Lung (tissue), 12 donors: Measurements from ENCODE around the gene RDH14. TPM values are rescaled to one million over a fixed set of nuclear protein-coding genes. Genes with fewer than 3 reads are reported as not detected.

Experiments used
- ATAC-seq: fragments of 200-7000 bp; cut with Tn5 transposase; one replicate; pipeline ENCODE4 v1.9.1; 2020; ENCODE audit warnings: moderate number of reproducible peaks; ENCODE audit not compliant: insufficient read depth, low FRiP score
- DNase-seq, 3 donors: peaks; one replicate each; pipeline ENCODE4 v3.0.0-alpha.2; 2013 to 2017
- H3K27ac ChIP-seq, 2 donors: one replicate each; pipeline ENCODE4 v1.5.1; 2013; ENCODE audit warnings: mild to moderate bottlenecking in 2 of 2, moderate library complexity in 2 of 2, control low read depth in 1 of 2, inconsistent platforms in 1 of 2, low read depth in 1 of 2, low read length in 1 of 2
- H3K27me3 ChIP-seq, 3 donors: one replicate each; pipeline ENCODE4 v1.5.1; 2013; ENCODE audit warnings: low read length in 2 of 3; ENCODE audit not compliant: control insufficient read depth in 3 of 3, insufficient read depth in 3 of 3
- H3K36me3 ChIP-seq, 4 donors: one replicate each; pipeline ENCODE4 v1.5.1; 2013; ENCODE audit warnings: low read length in 4 of 4, mild to moderate bottlenecking in 1 of 4, moderate library complexity in 1 of 4; ENCODE audit not compliant: control insufficient read depth in 4 of 4, insufficient read depth in 4 of 4
- H3K4me1 ChIP-seq, 5 donors: one replicate each; pipeline ENCODE4 v1.5.1; 2013; ENCODE audit warnings: low read length in 5 of 5, mild to moderate bottlenecking in 2 of 5, moderate library complexity in 1 of 5; ENCODE audit not compliant: control insufficient read depth in 5 of 5, insufficient read depth in 5 of 5
- H3K4me3 ChIP-seq: one replicate; pipeline ENCODE4 v1.5.1; 2013; ENCODE audit warnings: mild to moderate bottlenecking, control low read depth, moderate library complexity
- H3K9ac ChIP-seq, 2 donors: one replicate each; pipeline ENCODE4 v1.5.1; 2013; ENCODE audit warnings: low read length in 2 of 2, control low read depth in 1 of 2; ENCODE audit not compliant: insufficient read depth in 1 of 2
- H3K9me3 ChIP-seq, 4 donors: one replicate each; pipeline ENCODE4 v1.5.1; 2013; ENCODE audit warnings: low read length in 3 of 4, mild to moderate bottlenecking in 1 of 4, moderate library complexity in 1 of 4; ENCODE audit not compliant: control insufficient read depth in 4 of 4, insufficient read depth in 3 of 4
- CTCF ChIP-seq: IDR thresholded peaks from 2 replicates; pipeline ENCODE4 v1.5.1; 2012; ENCODE audit warnings: mild to moderate bottlenecking; ENCODE audit errors: control extremely low read depth, extremely low read depth
- WGBS, 2 donors: extraction: QIAGEN DNeasy Blood & Tissue Kit; methylation state at CpG; one replicate each; pipeline ENCODE4 v1.1.7; 2013; 5-methylcytosine and 5-hydroxymethylcytosine counted together
- polyA plus RNA-seq, 2 donors: library from polyadenylated mRNA; stranded (reverse); fragments of 200-250 nt; gene quantifications; one replicate each; pipeline ENCODE4 v1.2.1, GENCODE V29; 2013
- total RNA-seq, 2 donors: library from RNA; depleted of rRNA in 1 of 2; stranded (reverse); fragments of >200 nt in 1 of 2; gene quantifications; one replicate each; pipeline ENCODE4 v1.2.1, GENCODE V29; 2014 to 2021
- donor health status: control.
- donor health status: control.
- donor health status: Bipolar disorder and iron deficiency.
- donor health status: healthy.
- donor health status: DM: yes; HTN: yes; CAD: no.

Gene RDH14
- total and polyA plus RNA-seq, 4 donors: 15.6 to 26.9 (median 19.4) TPM

- Histone ChIP-seq H3K4me1 (peaks cover 0 to 43% (median 11%) of the 10 kb centered on the region in 5 donors), H3K9ac (no peak overlapping the region), H3K27me3 (no peaks in the 10 kb centered on the region), H3K27ac (no peak overlapping the region), H3K4me3 (no peak overlapping the region), H3K9me3 (no peaks in the 10 kb centered on the region), H3K36me3 (no peaks in the 10 kb centered on the region)
- TF ChIP-seq CTCF: no peak
- WGBS, 2 donors: 42 to 58% methylated on average over 11 of the region's 11 CpGs
- no peak for ATAC-seq
- peak; percentile 31 to 53 (median 40) for DNase-seq
Observed at GRCh38 chr2:18516112-18516511, 44.3 kb downstream of the RDH14 start.

GRCh38 chr2:18514526-18515461 lies 45.7 kb downstream of the RDH14 start:
- no peak for ATAC-seq
- Histone ChIP-seq H3K36me3 (no peaks in the 10 kb centered on the region), H3K9me3 (no peaks in the 10 kb centered on the region), H3K4me3 (no peak overlapping the region), H3K9ac (no peak overlapping the region), H3K27me3 (no peaks in the 10 kb centered on the region), H3K4me1 (peaks cover 0 to 35% (median 5%) of the 10 kb centered on the region in 5 donors), H3K27ac (no peak overlapping the region)
- 73 to 84% methylated on average over 4 of the region's 4 CpGs for WGBS, 2 donors
- no peak for TF ChIP-seq CTCF
- DNase-seq: no peak

DNA sequence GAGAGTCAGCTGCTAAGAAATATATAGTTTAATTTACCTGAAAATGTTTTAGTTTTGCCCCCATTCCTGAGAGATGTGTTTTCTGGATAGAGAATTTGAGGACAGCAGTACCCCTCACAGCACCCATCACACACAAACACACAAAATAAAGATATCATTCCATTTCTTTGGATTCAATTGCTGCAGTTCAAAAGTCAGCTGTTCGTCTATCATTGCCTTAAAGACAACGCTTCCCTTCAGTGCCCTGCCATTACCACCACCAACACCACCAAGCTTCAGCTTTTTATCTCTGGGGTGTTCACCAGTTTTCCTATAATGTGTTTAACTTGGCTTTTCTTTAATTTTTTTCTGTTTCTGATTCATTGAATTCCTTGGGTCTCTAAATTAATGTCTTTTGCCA lies 49.7 kb downstream of the RDH14 start:
- Histone ChIP-seq H3K9ac (no peak overlapping the region), H3K4me3 (no peak overlapping the region), H3K27ac (no peak overlapping the region), H3K36me3 (no peaks in the 10 kb centered on the region), H3K9me3 (no peaks in the 10 kb centered on the region), H3K4me1 (peaks cover 0 to 22% (median 5%) of the 10 kb centered on the region in 5 donors), H3K27me3 (no peaks in the 10 kb centered on the region)
- 98% methylated on average over 2 of the region's 2 CpGs for WGBS, 2 donors
- TF ChIP-seq CTCF: no peak
- DNase-seq (no peak), ATAC-seq (no peak)
